Kidney (tissue), 14 donors: ENCODE results near the gene SULT4A1. TPM values are rescaled to one million over a fixed set of nuclear protein-coding genes. Genes with fewer than 3 reads are reported as not detected.

Source experiments
- DNase-seq, 5 donors: peaks; one replicate each; pipeline ENCODE4 v3.0.0-alpha.2; 2013 to 2020
- FAIRE-seq: peaks from 2 replicates; lab custom pipeline; 2012; peaks lifted over from hg19 to GRCh38; lab: Jason Lieb, UNC
- H3K27ac ChIP-seq, 2 donors: one replicate each; pipeline ENCODE4 v1.7.0; 2013; ENCODE audit warnings: low read depth in 2 of 2, low read length in 2 of 2, inconsistent platforms in 1 of 2
- H3K27me3 ChIP-seq: one replicate; pipeline ENCODE4 v1.7.1; 2013; ENCODE audit warnings: low read length, inconsistent platforms; ENCODE audit not compliant: control insufficient read depth, insufficient read depth
- H3K36me3 ChIP-seq, 3 donors: one replicate each; pipeline versions ENCODE4 v1.7.0 to v1.7.1; 2013; ENCODE audit warnings: low read length in 3 of 3, control low read depth in 1 of 3, inconsistent platforms in 1 of 3; ENCODE audit not compliant: insufficient read depth in 3 of 3, control insufficient read depth in 2 of 3
- H3K4me1 ChIP-seq, 3 donors: one replicate each; pipeline versions ENCODE4 v1.7.0 to v1.7.1; 2013; ENCODE audit warnings: low read length in 3 of 3, inconsistent platforms in 1 of 3, low read depth in 1 of 3; ENCODE audit not compliant: control insufficient read depth in 2 of 3, insufficient read depth in 2 of 3
- H3K4me3 ChIP-seq, 3 donors: one replicate each; pipeline versions ENCODE4 v1.7.0 to v1.8.1; 2013; ENCODE audit warnings: low read length in 3 of 3, control low read depth in 1 of 3, inconsistent platforms in 1 of 3
- H3K9ac ChIP-seq, 3 donors: one replicate each; pipeline versions ENCODE4 v1.7.0 to v1.7.1; 2013; ENCODE audit warnings: low read length in 3 of 3, control low read depth in 1 of 3, inconsistent platforms in 1 of 3
- H3K9me3 ChIP-seq, 3 donors: one replicate each; pipeline versions ENCODE4 v1.7.0 to v1.7.1; 2013; ENCODE audit warnings: low read length in 3 of 3, control low read depth in 1 of 3, inconsistent platforms in 1 of 3; ENCODE audit not compliant: control insufficient read depth in 2 of 3, insufficient read depth in 1 of 3
- CTCF ChIP-seq: IDR thresholded peaks from 3 replicates; pipeline ENCODE4 v1.5.1; 2012; ENCODE audit warnings: mild to moderate bottlenecking, moderate library complexity, borderline replicate concordance; ENCODE audit not compliant: insufficient read depth; ENCODE audit errors: extremely low read depth
- intact Hi-C: fragments of 100-400 bp; cut with DNase I; formaldehyde crosslinking; loops from one replicate; pipeline ENCODE4 v1.11.1; 2022
- polyA plus RNA-seq: library from polyadenylated mRNA; stranded (reverse); fragments of 350-450 nt; fragmentation: Illumina TruSeq; extraction: RNeasy Lipid Tissue Mini Kit (QIAGEN cat#74804); gene quantifications from one replicate; pipeline ENCODE4 v1.2.3, GENCODE V29; 2014; ENCODE audit warnings: low read depth, low replicate concordance; ENCODE audit not compliant: insufficient read depth
- total RNA-seq: library from RNA; stranded (reverse); fragmentation: NEBNext Ultra II Directional; extraction: Animal tissue kit (Norgen Biotek cat#: 25700); gene quantifications from one replicate; pipeline ENCODE4 v1.2.1, GENCODE V29; 2021
- donor health status: control.
- donor health status: control.
- donor health status: control.
- donor health status: control.
- donor health status: control.
- donor health status: DM: yes; HTN: yes; CAD: no.
- donor health status: Normal renal cell carcinoma (clear cell type).

Gene SULT4A1
- total and polyA plus RNA-seq, 2 donors from 2014 or later, result 0.52 to 0.57 TPM

GRCh38 chr22:43841742-43842141 lies 20.6 kb downstream of the SULT4A1 start:
- no peaks in the 10 kb centered on the region for H3K4me1 ChIP-seq
- no peak overlapping the region for H3K4me3 ChIP-seq
- no peaks in the 10 kb centered on the region for H3K9me3 ChIP-seq
- H3K27ac ChIP-seq, result no peak overlapping the region
- no peak for TF ChIP-seq CTCF
- no peaks in the 10 kb centered on the region for H3K27me3 ChIP-seq
- FAIRE-seq (no peak), DNase-seq (peak in 1 of 5 donors; percentile 66)
- no peaks in the 10 kb centered on the region for H3K36me3 ChIP-seq
- H3K9ac ChIP-seq, result no peak overlapping the region
- intact Hi-C loops, result no loop called here

GRCh38 chr22:43840851-43841250 lies 21.5 kb downstream of the SULT4A1 start:
- DNase-seq, result no peak

GRCh38 chr22:43840431-43840830 lies 21.9 kb downstream of the SULT4A1 start:
- no peak for DNase-seq
- intact Hi-C loops, result no loop called here

More at GRCh38 chr22:43840851-43841250, 21.5 kb downstream of the SULT4A1 start:
- Histone ChIP-seq H3K4me3 (no peak overlapping the region), H3K27me3 (no peaks in the 10 kb centered on the region), H3K9me3 (no peaks in the 10 kb centered on the region), H3K9ac (no peak overlapping the region), H3K27ac (no peak overlapping the region), H3K4me1 (no peaks in the 10 kb centered on the region), H3K36me3 (no peaks in the 10 kb centered on the region)
- no peak for TF ChIP-seq CTCF
- no peak for FAIRE-seq
- intact Hi-C loops, result no loop called here

More at GRCh38 chr22:43840431-43840830, 21.9 kb downstream of the SULT4A1 start:
- H3K27me3 ChIP-seq, result no peaks in the 10 kb centered on the region
- TF ChIP-seq CTCF, result no peak
- H3K27ac ChIP-seq, result no peak overlapping the region
- H3K4me1 ChIP-seq, result no peaks in the 10 kb centered on the region
- no peak overlapping the region for H3K9ac ChIP-seq
- H3K36me3 ChIP-seq, result no peaks in the 10 kb centered on the region
- FAIRE-seq, result no peak
- no peaks in the 10 kb centered on the region for H3K9me3 ChIP-seq
- H3K4me3 ChIP-seq, result no peak overlapping the region
